Smooth muscle cell of the brain vasculature (primary cell): Measurements from ENCODE around the gene FBXO31.
"Not testable (repeated sequence)": the region's sequence is repeated elsewhere in the genome, so short reads cannot be mapped to it uniquely, and the experiment has no call there.

ENCODE experiments used
- DNase-seq: peaks from one replicate; pipeline ENCODE4 v3.0.0-alpha.2; 2012; ENCODE audit warnings: low read depth, low spot score

Gene FBXO31

DNA sequence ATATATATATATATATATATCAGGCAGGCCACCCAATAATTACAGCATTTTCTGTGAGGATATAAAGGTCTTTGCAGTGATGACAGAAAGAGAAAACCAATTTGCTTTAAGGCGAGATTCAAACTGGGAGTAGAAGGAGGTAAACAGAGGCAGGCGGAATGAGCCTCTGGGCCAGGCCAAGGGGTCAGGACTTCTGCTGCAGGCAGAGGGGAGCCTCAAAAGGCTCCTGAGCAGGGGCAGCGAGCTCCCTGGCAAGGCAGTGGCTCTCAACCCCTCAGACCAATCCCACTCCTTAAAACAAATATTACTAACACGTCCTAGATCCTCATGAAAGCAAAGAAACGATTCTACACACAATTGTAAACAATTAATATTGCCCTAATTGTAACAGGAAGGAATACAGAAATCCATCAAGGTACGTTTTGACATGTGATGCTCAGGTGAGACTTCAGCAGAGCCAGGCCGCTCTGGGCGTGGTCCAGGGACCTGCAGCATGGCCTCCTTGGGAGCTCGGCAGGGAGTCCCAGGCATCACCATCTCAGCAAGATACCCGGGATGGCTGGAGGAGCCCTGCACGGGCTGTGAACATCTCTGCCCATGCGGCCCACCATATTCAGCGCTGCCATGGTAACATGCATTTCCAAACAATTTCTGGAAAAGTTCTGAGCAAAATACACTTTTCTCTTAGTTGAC, 18.4 kb downstream of the FBXO31 start:
- no peak for DNase-seq

DNA sequence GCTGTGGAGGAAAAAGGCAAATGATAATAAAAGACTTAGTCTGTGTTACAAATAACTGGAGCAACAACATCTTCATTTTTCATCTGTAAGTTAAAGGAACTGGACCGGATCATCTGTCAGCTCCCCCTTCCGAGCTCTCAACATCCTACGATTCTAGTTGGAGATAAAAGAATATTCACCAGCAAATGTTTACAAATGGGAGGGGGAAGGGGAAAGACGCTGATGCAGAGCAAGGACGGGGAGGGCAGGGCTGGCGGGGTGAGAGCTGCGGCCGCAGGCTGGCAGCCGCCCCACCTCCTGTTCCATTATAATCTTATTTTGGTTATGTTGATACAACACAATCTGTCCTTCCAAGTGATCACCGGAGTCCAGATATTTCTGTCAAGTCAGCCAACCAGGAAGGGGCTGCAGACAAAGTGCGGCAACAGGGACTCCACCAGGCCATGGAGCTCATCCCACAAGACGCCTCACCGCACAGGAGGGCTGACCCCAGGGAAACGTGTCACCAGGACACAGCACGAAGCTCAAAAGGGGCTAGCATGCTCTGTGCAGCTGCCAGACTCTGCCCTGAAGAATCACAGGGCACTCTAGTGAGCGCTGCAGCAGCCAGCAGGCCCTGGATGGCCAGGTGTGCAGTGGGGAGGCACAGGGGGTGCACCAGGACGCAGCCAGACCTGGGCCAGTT, 19.7 kb downstream of the FBXO31 start:
- no peak for DNase-seq

DNA sequence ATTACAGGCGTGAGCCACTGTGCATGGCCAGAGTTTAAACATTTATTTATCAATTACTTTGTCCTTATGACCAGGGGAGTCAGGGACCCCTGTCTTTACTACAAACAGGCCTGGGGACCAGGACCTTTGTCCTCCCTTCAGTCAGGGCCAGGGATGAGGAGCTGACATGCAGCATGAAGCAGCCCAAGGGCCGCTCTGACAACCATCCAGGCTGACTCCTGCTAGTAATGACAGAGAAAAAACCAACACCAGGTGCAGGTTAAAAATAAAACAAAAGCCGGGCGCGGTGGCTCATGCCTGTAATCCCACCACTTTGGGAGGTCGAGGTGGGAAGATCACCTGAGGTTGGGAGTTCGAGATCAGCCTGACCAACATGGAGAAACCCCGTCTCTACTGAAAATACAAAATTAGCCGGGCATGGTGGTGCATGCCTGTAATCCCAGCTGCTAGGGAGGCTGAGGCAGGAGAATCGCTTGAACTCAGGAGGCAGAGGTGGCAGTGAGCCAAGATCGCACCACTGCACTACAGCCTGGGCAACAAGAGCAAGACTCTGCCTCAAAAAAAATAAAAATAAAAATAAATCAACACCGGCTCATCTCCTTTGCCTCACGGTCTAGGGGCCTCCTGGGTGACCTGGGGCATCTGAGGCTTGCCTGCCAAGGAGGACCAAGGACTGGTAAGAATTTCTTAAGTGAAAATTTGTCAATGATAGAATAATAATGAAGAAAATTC, 20.6 kb downstream of the FBXO31 start:
- not testable (repeated sequence) for DNase-seq

DNA sequence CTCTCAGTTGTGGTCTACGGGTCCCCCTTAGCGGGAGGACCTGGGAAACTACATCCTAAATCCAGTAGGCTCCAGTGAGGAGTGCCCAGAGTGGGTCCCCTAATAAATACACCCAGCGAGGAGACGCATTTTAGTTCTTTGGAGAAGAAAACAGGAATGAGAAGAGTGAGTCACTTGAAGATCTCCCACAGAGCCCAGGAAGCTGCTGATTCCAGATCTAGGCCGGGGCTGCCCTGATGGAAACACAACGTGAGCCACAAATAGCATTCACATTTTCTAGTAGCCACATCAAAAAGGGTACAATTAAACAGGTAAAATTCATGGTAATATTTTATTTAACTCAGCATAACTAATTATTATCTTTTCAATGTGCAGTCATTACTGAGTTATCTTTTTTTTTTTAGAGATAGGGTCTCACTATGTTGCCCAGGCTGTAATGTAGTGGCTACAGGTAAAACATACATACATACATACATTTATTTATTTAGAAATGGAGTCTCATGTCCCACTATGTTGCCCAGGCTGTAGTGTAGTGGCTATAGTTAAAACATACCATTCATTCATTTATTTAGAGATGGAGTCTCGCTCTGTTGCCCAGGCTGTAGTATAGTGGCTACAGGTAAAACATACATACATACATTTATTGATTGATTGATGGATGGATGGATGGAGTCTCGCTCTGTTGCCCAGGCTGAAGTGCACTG, 21.5 kb downstream of the FBXO31 start:
- DNase-seq, result no peak

DNA sequence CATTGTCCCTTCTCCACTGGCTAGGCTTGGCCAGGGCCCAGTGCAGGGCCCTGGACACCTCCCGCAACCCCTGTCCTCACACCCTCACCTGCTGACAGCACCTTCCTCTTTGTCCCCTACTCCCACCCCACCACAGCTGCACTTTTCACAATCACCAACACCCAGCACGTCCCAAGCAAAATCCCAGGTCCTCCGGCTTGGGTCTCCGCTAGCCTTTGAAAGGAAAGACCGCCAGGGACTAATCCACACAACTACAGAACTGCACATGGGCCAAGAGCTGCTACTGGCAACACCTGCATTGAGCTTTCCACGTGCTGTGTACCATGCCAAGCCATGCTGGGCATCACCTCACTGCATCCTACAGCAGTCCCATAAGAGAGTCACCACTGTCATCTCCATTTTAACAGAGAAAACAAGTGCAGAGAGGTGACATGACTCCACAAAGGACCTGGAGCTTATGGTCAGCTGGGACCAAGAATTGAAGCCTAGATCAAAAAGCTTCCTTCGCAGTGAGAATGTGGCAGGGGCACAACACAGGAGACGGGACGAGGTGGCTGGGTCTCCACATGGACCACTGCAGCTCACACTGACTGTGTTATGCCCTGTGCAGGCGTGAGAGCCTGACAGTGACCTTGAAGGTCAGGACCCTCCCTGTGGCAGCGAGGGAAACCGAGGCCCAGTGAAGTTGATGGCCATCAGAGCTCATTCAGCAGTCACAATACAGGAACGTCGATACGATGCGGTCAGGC, 22.5 kb downstream of the FBXO31 start:
- no peak for DNase-seq

DNA sequence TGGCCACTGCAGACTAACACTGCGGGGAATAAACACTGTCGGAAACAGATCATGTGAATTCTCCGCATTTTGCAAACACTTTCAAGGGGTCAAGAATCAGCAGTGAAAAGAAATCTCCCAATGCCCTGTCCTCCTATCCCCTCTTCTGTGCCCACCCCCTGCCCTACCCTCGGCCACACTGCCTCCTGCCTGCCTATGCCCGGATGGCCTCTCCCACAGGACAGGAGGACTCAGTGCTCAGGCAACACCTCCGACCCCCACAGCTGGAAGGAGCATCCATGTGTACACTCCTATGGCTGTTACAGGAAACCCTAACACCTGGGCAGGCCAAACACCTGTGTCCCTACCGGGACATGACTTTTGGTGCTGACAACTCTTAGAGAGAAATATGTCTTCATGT, 24.5 kb downstream of the FBXO31 start:
- no peak for DNase-seq

DNA sequence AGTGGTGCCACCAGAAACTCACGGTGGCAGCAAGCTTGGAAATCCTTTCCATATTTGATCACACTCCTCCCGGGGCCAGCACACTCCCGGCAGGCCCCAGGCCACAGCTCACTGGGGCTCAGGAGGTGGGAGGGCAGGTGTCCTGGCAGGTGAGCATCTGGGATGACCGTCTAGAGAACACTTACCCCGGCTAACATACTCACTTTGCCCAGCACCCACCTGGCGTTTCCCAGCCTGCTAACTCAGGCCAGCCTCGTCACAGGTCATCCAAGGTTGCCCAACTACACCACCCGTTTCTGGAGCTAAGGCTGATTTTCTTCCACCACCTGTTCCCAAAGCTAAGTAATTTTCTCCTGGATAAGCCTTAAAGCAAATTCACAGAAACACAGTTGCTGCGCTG, 24.9 kb downstream of the FBXO31 start:
- no peak for DNase-seq

DNA sequence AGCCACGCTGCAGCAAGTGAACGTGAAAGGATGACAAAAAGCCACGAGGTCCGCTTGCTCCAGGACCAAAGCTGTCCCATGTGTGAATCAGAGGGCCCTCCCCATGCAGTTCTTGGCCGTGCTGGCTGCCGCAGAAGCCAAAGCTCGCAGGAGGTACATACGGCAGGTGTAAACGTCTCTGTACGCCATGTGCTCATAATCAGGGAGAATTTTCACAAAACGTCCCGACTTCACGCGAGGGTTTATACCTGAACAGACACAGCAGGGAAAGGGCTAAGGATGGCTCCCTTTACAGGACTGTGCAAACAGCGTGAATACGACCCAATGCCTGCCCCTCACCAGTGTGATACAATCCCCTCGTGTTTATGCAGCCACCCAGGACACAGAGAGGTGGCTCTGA, 25.3 kb downstream of the FBXO31 start:
- DNase-seq, result no peak

DNA sequence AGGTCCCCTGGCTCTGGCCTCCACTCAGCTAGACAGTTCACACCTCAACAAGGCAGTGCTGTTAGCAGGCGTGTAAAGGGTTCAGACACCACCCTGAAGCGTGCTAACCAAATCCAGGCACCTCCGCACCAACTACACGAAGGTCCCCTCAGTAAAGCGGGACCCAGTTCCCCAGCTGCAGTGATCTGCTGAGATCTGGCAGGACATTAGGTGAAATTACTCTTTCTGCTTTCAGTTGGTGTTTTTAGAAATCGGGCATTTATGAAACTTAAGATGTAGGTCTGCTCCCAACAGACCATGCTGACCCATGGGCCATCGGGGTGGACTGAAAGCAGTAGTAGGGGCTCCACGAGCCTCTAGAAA, 27.1 kb downstream of the FBXO31 start:
- no peak for DNase-seq

DNA sequence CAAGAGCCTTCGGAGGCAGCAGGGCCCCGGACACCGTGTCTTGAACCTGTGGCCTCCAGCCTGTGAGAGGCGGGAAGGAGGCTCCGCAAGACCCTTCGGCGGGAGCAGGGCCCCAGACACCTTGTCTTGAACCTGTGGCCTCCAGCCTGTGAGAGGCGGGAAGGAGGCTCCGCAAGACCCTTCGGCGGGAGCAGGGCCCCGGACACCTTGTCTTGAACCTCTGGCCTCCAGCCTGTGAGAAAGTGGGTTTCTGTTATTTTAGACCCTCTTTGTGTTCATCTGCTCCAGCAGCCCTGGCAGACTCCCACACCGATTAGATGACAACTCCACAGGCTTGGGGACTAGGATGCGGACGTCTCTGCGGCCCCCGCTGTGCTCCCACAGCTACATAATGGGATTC, 30.0 kb downstream of the FBXO31 start:
- DNase-seq, result no peak

DNA sequence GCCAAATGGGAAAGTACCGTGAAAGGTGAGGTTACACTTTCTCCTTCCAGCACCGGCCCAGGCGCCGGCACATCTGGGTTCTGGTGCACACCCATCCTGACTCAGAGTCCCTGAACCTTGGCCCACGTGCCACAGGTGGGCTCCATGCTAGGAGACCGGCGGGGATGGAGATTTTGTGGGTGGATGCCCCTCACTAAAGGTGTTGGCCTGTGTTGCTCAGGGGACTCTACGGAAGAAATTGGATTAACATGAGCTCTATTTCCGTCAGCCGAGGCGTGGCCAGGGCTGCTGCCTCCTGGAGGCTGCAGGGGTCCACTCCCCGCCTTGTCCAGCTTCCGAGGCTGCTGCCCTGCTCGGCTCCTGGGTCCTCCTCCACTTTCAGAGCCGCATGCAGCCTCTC, 30.8 kb downstream of the FBXO31 start:
- DNase-seq, result no peak

DNA sequence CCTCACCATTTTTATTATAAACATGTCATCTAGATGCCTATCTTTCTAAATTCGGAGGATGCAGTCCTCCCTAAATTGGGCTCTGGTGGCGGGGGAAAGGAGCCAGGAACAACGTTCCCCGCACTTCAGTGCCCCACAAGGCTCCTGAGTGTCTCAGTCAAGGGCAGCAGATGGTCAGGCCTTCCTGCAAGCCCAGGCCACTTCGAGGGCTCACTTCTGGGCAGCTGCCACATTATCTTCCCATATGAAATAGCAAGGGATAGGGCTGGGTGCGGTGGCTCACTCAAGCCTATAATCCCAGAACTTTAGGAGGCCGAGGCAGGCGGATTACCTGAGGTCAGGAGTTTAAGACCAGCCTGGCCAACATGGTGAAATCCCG, 32.3 kb downstream of the FBXO31 start:
- DNase-seq, result no peak

DNA sequence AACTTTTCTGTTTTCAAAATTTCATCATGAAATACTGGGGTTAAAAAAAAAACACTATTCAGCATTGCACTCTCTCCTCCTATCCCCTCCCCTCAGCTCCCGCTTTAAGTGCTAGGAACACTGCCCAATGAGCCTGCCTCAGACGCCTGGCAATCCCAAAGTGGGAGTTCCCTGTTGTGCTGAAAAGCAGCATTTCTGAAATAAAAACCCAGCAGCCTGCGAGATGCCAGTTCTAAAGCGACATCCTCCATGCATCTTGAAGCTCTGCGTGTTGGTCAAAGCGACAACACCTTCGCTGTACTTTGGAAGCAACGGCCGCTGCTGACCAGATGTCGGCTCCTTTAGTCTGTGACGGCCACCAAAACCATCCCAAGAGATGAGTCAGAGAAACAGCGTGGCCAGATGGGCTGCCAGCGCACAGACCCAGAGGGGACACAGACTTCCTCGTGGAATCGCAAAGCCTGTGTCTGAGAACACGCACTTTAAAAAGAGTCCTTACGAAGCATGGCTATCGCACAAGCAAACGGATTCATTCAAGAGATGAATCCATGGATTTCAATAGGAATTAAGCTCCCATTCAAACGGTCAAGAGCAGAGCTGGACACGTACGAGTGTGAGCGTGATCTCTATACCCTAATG, 32.8 kb downstream of the FBXO31 start:
- no peak for DNase-seq

DNA sequence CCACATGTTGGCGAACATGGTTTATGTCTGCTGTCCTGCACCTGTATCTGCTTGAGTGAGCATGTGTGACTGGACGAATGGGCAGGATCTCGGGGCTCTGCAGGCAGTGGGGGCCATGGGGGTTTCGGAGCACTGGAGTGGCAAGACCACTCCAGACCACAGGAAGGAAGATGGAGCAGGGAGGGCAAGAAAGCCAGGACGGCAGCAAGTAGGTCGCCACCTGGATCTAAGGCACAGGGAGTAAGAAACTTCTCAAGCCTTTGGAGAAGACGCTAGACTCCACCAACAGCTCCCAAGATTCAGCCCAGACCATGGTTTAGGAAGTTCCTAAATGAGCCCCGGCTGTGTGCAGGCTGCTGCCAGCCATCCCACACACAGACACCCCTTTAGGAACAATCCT, 33.5 kb downstream of the FBXO31 start:
- no peak for DNase-seq

DNA sequence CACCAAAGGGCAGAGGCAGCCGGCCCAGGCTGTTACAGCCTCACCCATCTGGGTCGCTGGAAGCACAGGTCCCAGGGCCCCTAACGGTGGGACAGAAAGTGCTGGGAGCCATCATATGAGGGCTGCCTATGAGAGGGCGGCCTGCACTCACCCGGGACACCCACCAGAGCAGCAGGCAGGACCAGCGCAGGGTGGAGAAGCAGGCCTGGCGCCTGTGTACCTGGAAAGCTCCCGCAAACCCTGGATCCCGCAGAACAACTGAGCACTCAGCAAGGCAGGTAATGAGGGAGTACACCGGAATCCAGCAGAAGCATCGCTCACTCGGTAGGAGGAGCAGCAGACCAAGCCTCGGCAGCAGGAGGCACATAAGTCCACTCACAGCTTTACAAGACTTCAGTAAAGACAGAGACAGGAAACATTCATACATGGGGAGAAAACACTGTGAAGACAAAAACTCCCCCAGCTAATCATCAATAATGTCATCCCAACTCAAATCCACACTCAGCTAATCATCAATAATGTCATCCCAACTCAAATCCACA, 34.9 kb downstream of the FBXO31 start:
- no peak for DNase-seq

DNA sequence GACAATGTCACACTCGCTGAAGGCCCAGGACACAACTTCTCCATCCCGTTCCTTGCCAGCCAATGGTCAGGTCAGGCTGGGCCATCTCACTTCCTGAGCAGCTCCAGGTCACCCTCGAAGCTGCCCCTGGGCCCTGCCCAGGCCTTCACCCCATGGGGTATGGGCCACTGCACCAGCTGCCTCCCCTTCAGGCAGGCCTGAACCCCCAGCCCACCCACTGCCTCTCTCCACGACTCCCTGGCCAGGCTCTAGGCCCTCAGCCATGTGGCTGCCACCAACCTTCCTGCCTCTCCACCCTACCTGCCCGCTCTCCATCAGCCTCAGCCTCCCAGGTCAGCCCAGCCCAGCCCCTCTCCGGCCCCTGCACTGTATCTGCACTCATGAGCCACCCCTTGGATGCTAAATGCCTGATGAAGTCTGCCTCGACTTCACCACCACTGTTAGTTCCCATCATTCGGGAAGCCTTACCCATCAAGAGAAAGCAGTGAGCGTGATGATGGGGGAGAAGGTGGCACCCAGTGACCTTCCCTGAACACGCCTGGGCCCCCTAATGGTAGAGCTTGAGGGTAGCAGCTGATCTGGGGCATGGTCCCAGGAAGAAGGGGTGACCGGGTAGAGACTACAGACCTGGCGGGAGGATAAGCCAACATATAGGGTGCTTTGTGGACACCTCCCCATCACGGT, 35.5 kb downstream of the FBXO31 start:
- no peak for DNase-seq

DNA sequence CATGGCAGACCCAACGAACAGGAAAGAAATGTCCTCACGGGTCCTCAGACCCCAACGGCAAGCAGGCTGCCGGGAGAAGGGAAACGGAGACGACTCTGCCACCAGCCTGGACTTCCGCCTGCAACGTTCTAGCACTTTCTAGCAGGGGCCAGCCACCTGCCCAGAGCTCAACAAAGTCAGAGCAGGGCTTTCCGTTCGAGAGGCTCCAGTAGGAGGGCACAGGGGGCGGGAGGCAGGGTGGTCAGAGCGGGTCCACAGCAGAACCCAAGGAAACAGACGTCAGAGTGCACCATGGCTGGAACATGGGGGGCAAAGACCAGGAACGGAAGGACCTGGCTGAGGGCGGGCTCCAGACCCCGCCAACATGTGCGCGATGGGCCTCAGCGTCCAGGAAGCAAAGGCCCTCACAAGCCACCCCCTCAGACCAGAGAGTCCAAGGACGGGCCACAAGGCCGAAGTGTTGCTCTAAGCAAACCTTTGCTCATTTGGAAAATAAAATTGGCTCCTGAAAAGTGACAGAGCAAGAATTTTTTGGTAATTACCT, 37.0 kb downstream of the FBXO31 start:
- no peak for DNase-seq

DNA sequence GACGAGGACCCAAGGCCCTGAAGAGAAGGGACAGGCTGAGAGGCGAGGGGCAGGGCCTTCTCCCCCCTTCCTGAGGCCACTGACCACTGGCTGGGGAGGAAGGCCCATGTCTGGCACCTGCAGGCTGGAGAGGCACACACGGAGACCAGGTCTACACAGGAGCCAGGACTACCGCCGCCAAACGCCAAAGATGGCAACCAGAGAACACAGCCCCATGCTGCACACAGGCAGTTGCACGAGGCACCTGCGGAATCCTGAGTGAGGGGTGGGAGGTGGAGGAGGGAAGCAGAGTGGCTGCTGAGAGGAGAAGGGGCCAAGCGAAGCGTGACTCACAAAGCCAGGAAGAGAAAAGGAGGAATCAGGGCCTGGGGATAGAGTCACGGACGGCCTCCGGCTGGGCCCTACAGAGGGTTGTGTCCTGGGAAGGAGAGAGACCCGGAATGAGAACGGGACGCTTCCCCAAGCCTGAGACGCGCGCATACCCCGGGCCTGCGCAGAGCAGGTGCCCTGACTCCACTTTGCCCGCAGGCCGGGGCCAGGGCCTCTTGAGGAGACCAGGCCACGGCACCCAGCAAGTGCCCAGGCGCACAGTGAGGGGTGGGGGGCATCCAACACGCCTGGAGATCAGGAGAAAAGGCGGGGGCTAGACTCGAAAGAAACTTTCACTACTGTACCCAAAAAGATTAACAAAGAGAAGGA, 37.7 kb downstream of the FBXO31 start:
- DNase-seq, result no peak

DNA sequence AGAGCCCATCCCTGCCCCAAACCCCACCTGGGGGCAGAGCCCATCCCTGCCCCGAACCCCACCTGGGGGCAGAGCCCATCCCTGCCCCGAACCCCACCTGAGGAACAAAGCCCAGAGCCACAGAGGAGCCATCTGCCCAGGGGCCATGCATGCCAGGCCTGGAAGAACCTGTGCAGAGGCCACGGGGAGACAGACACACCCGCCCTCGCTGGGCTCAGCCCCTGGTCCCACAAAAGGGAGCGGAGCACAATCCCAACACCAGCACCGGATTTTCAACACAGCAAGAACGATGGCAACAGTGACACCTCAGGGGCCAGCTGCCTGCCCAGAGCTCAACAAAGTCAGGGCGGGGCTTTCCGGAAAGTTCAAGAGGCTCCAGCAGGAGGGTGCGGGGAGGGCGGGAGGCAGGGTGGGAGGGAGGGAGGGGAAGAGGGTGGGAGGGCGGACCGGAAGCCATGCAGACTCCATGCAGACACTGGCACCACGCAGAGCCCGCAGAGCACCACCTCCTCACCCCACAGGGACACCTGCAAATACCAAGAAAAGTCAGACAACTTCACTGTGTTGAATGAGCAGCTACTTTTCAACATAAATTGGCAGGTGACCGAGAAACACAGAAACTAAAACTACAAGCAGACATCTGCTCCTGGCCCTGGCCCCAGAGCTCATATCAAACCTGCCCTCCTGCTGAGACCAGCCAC, 38.5 kb downstream of the FBXO31 start:
- no peak for DNase-seq
